CD14-positive monocyte (primary cell): Measurements from ENCODE around the gene CAMTA1. TPM values are rescaled to one million over a fixed set of nuclear protein-coding genes. Genes with fewer than 3 reads are reported as not detected.

Experiments
- DNase-seq, 3 donors: peaks; one replicate each; pipeline ENCODE4 v3.0.0-alpha.2; 2011 to 2022
- H2AFZ ChIP-seq: 2 replicates; pipeline ENCODE4 v1.6.0; 2012; ENCODE audit warnings: mild to moderate bottlenecking, low read depth, low read length, inconsistent platforms; ENCODE audit not compliant: insufficient read depth, poor library complexity, severe bottlenecking
- H3K27ac ChIP-seq, 2 donors: 1 replicate in 1 of 2; 2 replicates in 1 of 2; pipeline ENCODE4 v1.5.1; 2012 to 2013; ENCODE audit warnings: low read length in 2 of 2, control low read depth in 1 of 2, inconsistent platforms in 1 of 2, low read depth in 1 of 2, mild to moderate bottlenecking in 1 of 2
- H3K27me3 ChIP-seq, 2 donors: one replicate each; pipeline versions ENCODE4 v1.6.0 to v1.6.1; 2011 to 2013; ENCODE audit warnings: low read length in 2 of 2; ENCODE audit not compliant: control insufficient read depth in 2 of 2, insufficient read depth in 2 of 2
- H3K36me3 ChIP-seq, 2 donors: replicated peaks in 1 of 2; 1 replicate in 1 of 2; 2 replicates in 1 of 2; pipeline versions ENCODE4 v1.5.1 to v1.6.1; 2012 to 2013; ENCODE audit warnings: low read length in 2 of 2, control low read depth in 1 of 2, inconsistent platforms in 1 of 2, mild to moderate bottlenecking in 1 of 2; ENCODE audit not compliant: insufficient read depth in 2 of 2, control insufficient read depth in 1 of 2
- H3K4me1 ChIP-seq, 2 donors: 1 replicate in 1 of 2; 2 replicates in 1 of 2; pipeline versions ENCODE4 v1.5.1 to v1.6.1; 2012 to 2013; ENCODE audit warnings: low read length in 2 of 2, control low read depth in 1 of 2, inconsistent platforms in 1 of 2, mild to moderate bottlenecking in 1 of 2, moderate library complexity in 1 of 2; ENCODE audit not compliant: insufficient read depth in 2 of 2, control insufficient read depth in 1 of 2
- H3K4me2 ChIP-seq: replicated peaks from 2 replicates; pipeline ENCODE3; 2012; ENCODE audit warnings: low read length, moderate library complexity, mild to moderate bottlenecking; ENCODE audit not compliant: poor library complexity, severe bottlenecking; ENCODE audit errors: extremely low read depth
- H3K4me3 ChIP-seq, 3 experiments: fragments of 200-600 bp in 1 of 3; sonication (generic) in 1 of 3; replicated peaks in 1 of 3; 1 replicate in 2 of 3; 2 replicates in 1 of 3; pipeline ENCODE4 v1.5.1; 2011 to 2013; ENCODE audit warnings: low read length in 3 of 3, mild to moderate bottlenecking in 3 of 3, control low read depth in 2 of 3, low read depth in 2 of 3, inconsistent platforms in 1 of 3, moderate library complexity in 1 of 3
- H3K79me2 ChIP-seq: 2 replicates; pipeline ENCODE4 v1.6.0; 2012; ENCODE audit warnings: mild to moderate bottlenecking, control low read depth, inconsistent platforms, low read length, moderate library complexity; ENCODE audit not compliant: insufficient read depth
- H3K9ac ChIP-seq: 2 replicates; pipeline ENCODE4 v1.6.0; 2017; ENCODE audit warnings: low read length, mild to moderate bottlenecking; ENCODE audit not compliant: insufficient read depth, poor library complexity, severe bottlenecking
- H3K9me3 ChIP-seq, 2 donors: replicated peaks in 1 of 2; 1 replicate in 1 of 2; 2 replicates in 1 of 2; pipeline versions ENCODE4 v1.5.1 to v1.6.1; 2012 to 2013; ENCODE audit warnings: low read length in 2 of 2, control low read depth in 1 of 2; ENCODE audit not compliant: control insufficient read depth in 1 of 2, insufficient read depth in 1 of 2
- H4K20me1 ChIP-seq: 2 replicates; pipeline ENCODE4 v1.6.0; 2012; ENCODE audit warnings: mild to moderate bottlenecking, low read length, control low read depth, moderate library complexity; ENCODE audit not compliant: insufficient read depth
- H3K27ac Mint-ChIP-seq, 7 donors: one replicate each; pipeline ENCODE4 v1.8.0; 2020; ENCODE audit warnings: mild to moderate bottlenecking in 7 of 7, mixed read lengths in 7 of 7, moderate library complexity in 6 of 7, inconsistent platforms in 2 of 7
- H3K27me3 Mint-ChIP-seq, 3 donors: one replicate each; pipeline ENCODE4 v1.8.0; 2021 to 2022; ENCODE audit warnings: low read depth in 3 of 3, mild to moderate bottlenecking in 3 of 3, mixed read lengths in 3 of 3, moderate library complexity in 3 of 3, inconsistent platforms in 1 of 3
- H3K36me3 Mint-ChIP-seq, 2 donors: one replicate each; pipeline ENCODE4 v1.8.0; 2020; ENCODE audit warnings: mixed read lengths in 2 of 2, inconsistent platforms in 1 of 2, mild to moderate bottlenecking in 1 of 2
- H3K4me1 Mint-ChIP-seq: one replicate; pipeline ENCODE4 v1.8.0; 2020; ENCODE audit warnings: mild to moderate bottlenecking, mixed read lengths
- H3K4me3 Mint-ChIP-seq, 2 donors: one replicate each; pipeline ENCODE4 v1.8.0; 2020; ENCODE audit warnings: mild to moderate bottlenecking in 2 of 2, mixed read lengths in 2 of 2, moderate library complexity in 1 of 2
- H3K9me3 Mint-ChIP-seq, 7 donors: one replicate each; pipeline ENCODE4 v1.8.0; 2020 to 2022; ENCODE audit warnings: mixed read lengths in 7 of 7, mild to moderate bottlenecking in 6 of 7, moderate library complexity in 6 of 7, inconsistent platforms in 2 of 7
- WGBS: methylation state at CpG from one replicate; pipeline ENCODE4 v1.1.5; 2013; ENCODE audit warnings: missing lambda C conversion rate; ENCODE audit not compliant: insufficient coverage; 5-methylcytosine and 5-hydroxymethylcytosine counted together
- intact Hi-C, 2 donors: fragments of 100-400 bp; cut with micrococcal nuclease; formaldehyde crosslinking; loops; one replicate each; pipeline versions ENCODE4 v1.15.0 to v1.15.1; 2023
- polyA plus RNA-seq, 3 donors: library from polyadenylated mRNA; depleted of rRNA in 1 of 3; unstranded in 2 of 3; stranded (reverse) in 1 of 3; fragments of 300-500 nt in 2 of 3; fragments of >200 nt in 1 of 3; fragmentation: Illumina TruSeq in 2 of 3; gene quantifications; 1 replicate in 2 of 3; 2 replicates in 1 of 3; pipeline ENCODE4 v1.2.3, GENCODE V29; 2012 to 2021
- TF ChIP-seq, protein P1 (sequence below): fragments of 200-600 bp; IDR thresholded peaks from one replicate; pipeline ENCODE4 v1.8.0; 2022; ENCODE audit warnings: antibody characterized with exemption, mild to moderate bottlenecking

The CAMTA1 gene
- polyA plus RNA-seq, 3 donors, result 52.0 to 89.6 (median 78.3) TPM

GRCh38 chr1:7341145-7341905, 556.1 kb downstream of the CAMTA1 start:
- DNase-seq, result no peak
- H3K4me1 Mint-ChIP-seq, result no peaks in the 10 kb centered on the region
- no peaks in the 10 kb centered on the region for H3K27me3 ChIP-seq
- H3K9me3 Mint-ChIP-seq, result peaks cover 0 to 2% (median 0%) of the 10 kb centered on the region in 7 donors
- H3K36me3 Mint-ChIP-seq, result no peaks in the 10 kb centered on the region
- no peak overlapping the region for H3K27ac ChIP-seq
- H3K9ac ChIP-seq, result no peak overlapping the region
- H3K4me3 ChIP-seq, result no peak overlapping the region
- H2AFZ ChIP-seq, result no peak overlapping the region
- H3K27ac Mint-ChIP-seq, result no peak overlapping the region
- H4K20me1 ChIP-seq, result no peaks in the 10 kb centered on the region
- intact Hi-C loops, result no loop called here
- TF ChIP-seq, protein P1, sequence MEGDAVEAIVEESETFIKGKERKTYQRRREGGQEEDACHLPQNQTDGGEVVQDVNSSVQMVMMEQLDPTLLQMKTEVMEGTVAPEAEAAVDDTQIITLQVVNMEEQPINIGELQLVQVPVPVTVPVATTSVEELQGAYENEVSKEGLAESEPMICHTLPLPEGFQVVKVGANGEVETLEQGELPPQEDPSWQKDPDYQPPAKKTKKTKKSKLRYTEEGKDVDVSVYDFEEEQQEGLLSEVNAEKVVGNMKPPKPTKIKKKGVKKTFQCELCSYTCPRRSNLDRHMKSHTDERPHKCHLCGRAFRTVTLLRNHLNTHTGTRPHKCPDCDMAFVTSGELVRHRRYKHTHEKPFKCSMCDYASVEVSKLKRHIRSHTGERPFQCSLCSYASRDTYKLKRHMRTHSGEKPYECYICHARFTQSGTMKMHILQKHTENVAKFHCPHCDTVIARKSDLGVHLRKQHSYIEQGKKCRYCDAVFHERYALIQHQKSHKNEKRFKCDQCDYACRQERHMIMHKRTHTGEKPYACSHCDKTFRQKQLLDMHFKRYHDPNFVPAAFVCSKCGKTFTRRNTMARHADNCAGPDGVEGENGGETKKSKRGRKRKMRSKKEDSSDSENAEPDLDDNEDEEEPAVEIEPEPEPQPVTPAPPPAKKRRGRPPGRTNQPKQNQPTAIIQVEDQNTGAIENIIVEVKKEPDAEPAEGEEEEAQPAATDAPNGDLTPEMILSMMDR, result no peak
- WGBS, result 94% methylated on average over 10 of the region's 11 CpGs
- H3K79me2 ChIP-seq, result no peaks in the 10 kb centered on the region
- H3K4me2 ChIP-seq, result no peak overlapping the region
- H3K4me3 Mint-ChIP-seq, result no peak overlapping the region
- H3K36me3 ChIP-seq, result no peaks in the 10 kb centered on the region
- H3K4me1 ChIP-seq, result no peaks in the 10 kb centered on the region
- H3K9me3 ChIP-seq, result no peaks in the 10 kb centered on the region
- peaks cover 1 to 7% (median 5%) of the 10 kb centered on the region in 3 donors for H3K27me3 Mint-ChIP-seq

GRCh38 chr1:7343882-7344281, 558.6 kb downstream of the CAMTA1 start:
- no peak overlapping the region for H3K27ac Mint-ChIP-seq
- peaks cover 3 to 7% (median 5%) of the 10 kb centered on the region in 3 donors for H3K27me3 Mint-ChIP-seq
- TF ChIP-seq, protein P1, result no peak

More at GRCh38 chr1:7343882-7344281, 558.6 kb downstream of the CAMTA1 start:
- no peak for DNase-seq
- Mint-ChIP-seq H3K36me3 (no peaks in the 10 kb centered on the region), H3K4me1 (no peaks in the 10 kb centered on the region), H3K4me3 (no peak overlapping the region), H3K9me3 (peaks cover 0 to 2% (median 0%) of the 10 kb centered on the region in 7 donors)
- H3K9ac ChIP-seq, result no peak overlapping the region
- no peak overlapping the region for H2AFZ ChIP-seq
- no peak overlapping the region for H3K4me3 ChIP-seq
- H3K36me3 ChIP-seq, result no peaks in the 10 kb centered on the region
- no peaks in the 10 kb centered on the region for H3K27me3 ChIP-seq
- H3K9me3 ChIP-seq, result no peaks in the 10 kb centered on the region
- H3K4me2 ChIP-seq, result no peak overlapping the region
- WGBS, result 100% methylated on average over 2 of the region's 6 CpGs
- H4K20me1 ChIP-seq, result no peaks in the 10 kb centered on the region
- intact Hi-C loops, result no loop called here
- H3K27ac ChIP-seq, result no peak overlapping the region
- H3K4me1 ChIP-seq, result no peaks in the 10 kb centered on the region
- no peaks in the 10 kb centered on the region for H3K79me2 ChIP-seq
